ENCODE measurements around the gene GCGR. TPM values are rescaled to one million over a fixed set of nuclear protein-coding genes. Genes with fewer than 3 reads are reported as not detected.

Gene GCGR
- total RNA-seq, 2 experiments from 2014 or later = not detected

GRCh38 chr17:81829858-81830257, 25.9 kb downstream of the GCGR start:
- H2AFZ ChIP-seq (ENCODE audit: low read length) = no peak overlapping the region
- TF ChIP-seq CTCF (conservative IDR thresholded peaks at IDR 0.05; ENCODE audit: low read length) (no peak), EZH2phosphoT487 (IDR thresholded peaks at IDR 0.05; ENCODE audit: borderline replicate concordance, low read depth, low read length) (no peak)
- intact Hi-C loops (cut with micrococcal nuclease; ENCODE audit: unreplicated experiment) = loop anchor here (5.0 kb wide), 1 partner anchor 62 kb away; the partner anchor contains the start of genes ALYREF and ANAPC11
- H3K4me3 ChIP-seq (ENCODE audit: low read depth, low read length, poor library complexity, severe bottlenecking) = no peak overlapping the region
- H3K4me1 ChIP-seq (ENCODE audit: insufficient read depth, low read length, poor library complexity, severe bottlenecking) = peaks cover 25% of the 10 kb centered on the region
- peaks cover 27% of the 10 kb centered on the region; the same call in 1 of the 2 replicates for H3K79me2 ChIP-seq (ENCODE audit: insufficient read depth, low read depth, low read length)
- H3K4me2 ChIP-seq (ENCODE audit: low read length) = no peak overlapping the region
- no peaks in the 10 kb centered on the region for H4K20me1 ChIP-seq (ENCODE audit: insufficient read depth, low read length)
- no peaks in the 10 kb centered on the region for H3K9me3 ChIP-seq (ENCODE audit: low read length)
- H3K36me3 ChIP-seq (ENCODE audit: insufficient read depth, low read length) = no peaks in the 10 kb centered on the region
- no peak for DNase-seq (ENCODE audit: low spot score)
- H3K27ac ChIP-seq (ENCODE audit: low read depth, low read length, poor library complexity, severe bottlenecking) = no peak overlapping the region
- no TSS peak for BruUV-seq (replicated peaks)
- CTCF ChIA-PET (ENCODE audit: unreplicated experiment) = interaction anchor here (0.6 kb wide), 1 partner anchor 14 kb away, joined by 3 read pairs; no protein-coding TSS in a partner anchor
- POLR2A ChIA-PET = no interaction called here
- no peaks in the 10 kb centered on the region for H3K9me2 ChIP-seq (ENCODE audit: insufficient read depth, low read length)

- intact Hi-C loops (cut with micrococcal nuclease; ENCODE audit: unreplicated experiment) = loop anchor here (5.0 kb wide), 1 partner anchor 61 kb away; the partner anchor contains the start of genes ALYREF and ANAPC11
- peak; percentile 22 for DNase-seq (ENCODE audit: low spot score)
- H3K36me3 ChIP-seq (ENCODE audit: insufficient read depth, low read length) = no peaks in the 10 kb centered on the region
- BruUV-seq (replicated peaks) = no TSS peak
- ChIA-PET CTCF (ENCODE audit: unreplicated experiment) (no interaction called here), POLR2A (no interaction called here)
- H2AFZ ChIP-seq (ENCODE audit: low read length) = 0 out of 2 replicates have a peak overlapping the region, but pooled peaks have one; percentile 2
- H4K20me1 ChIP-seq (ENCODE audit: insufficient read depth, low read length) = no peaks in the 10 kb centered on the region
- peaks cover 25% of the 10 kb centered on the region for H3K4me1 ChIP-seq (ENCODE audit: insufficient read depth, low read length, poor library complexity, severe bottlenecking)
- H3K4me2 ChIP-seq (ENCODE audit: low read length) = peak overlapping the region; percentile 84
- TF ChIP-seq CTCF (conservative IDR thresholded peaks at IDR 0.05; ENCODE audit: low read length) (no peak), EZH2phosphoT487 (IDR thresholded peaks at IDR 0.05; ENCODE audit: borderline replicate concordance, low read depth, low read length) (no peak)
- H3K9me2 ChIP-seq (ENCODE audit: insufficient read depth, low read length) = no peaks in the 10 kb centered on the region
- H3K27ac ChIP-seq (ENCODE audit: low read depth, low read length, poor library complexity, severe bottlenecking) = peak overlapping the region; percentile 74
- H3K4me3 ChIP-seq (ENCODE audit: low read depth, low read length, poor library complexity, severe bottlenecking) = peak overlapping the region; percentile 88
- H3K79me2 ChIP-seq (ENCODE audit: insufficient read depth, low read depth, low read length) = peaks cover 27% of the 10 kb centered on the region; the same call in 1 of the 2 replicates
- no peaks in the 10 kb centered on the region for H3K9me3 ChIP-seq (ENCODE audit: low read length)
Observed at GRCh38 chr17:81831563-81831956, 27.6 kb downstream of the GCGR start.

- peak overlapping the region; percentile 88 for H3K4me3 ChIP-seq (ENCODE audit: low read depth, low read length, poor library complexity, severe bottlenecking)
- CTCF ChIA-PET (ENCODE audit: unreplicated experiment) = no interaction called here
- TF ChIP-seq EZH2phosphoT487 (IDR thresholded peaks at IDR 0.05; ENCODE audit: borderline replicate concordance, low read depth, low read length) = no peak
- peak; percentile 33; the same call in 1 of the 2 replicates for TF ChIP-seq CTCF (conservative IDR thresholded peaks at IDR 0.05; ENCODE audit: low read length)
- H3K79me2 ChIP-seq (ENCODE audit: insufficient read depth, low read depth, low read length) = peaks cover 27% of the 10 kb centered on the region; the same call in 1 of the 2 replicates
- DNase-seq (ENCODE audit: low spot score) = peak; percentile 77
- no peaks in the 10 kb centered on the region for H4K20me1 ChIP-seq (ENCODE audit: insufficient read depth, low read length)
- intact Hi-C loops (cut with micrococcal nuclease; ENCODE audit: unreplicated experiment) = loop anchor here (5.0 kb wide), 1 partner anchor 60 kb away; the partner anchor contains the start of genes ALYREF and ANAPC11
- POLR2A ChIA-PET = no interaction called here
- H3K36me3 ChIP-seq (ENCODE audit: insufficient read depth, low read length) = no peaks in the 10 kb centered on the region
- no peaks in the 10 kb centered on the region for H3K9me3 ChIP-seq (ENCODE audit: low read length)
- H3K4me1 ChIP-seq (ENCODE audit: insufficient read depth, low read length, poor library complexity, severe bottlenecking) = peaks cover 25% of the 10 kb centered on the region
- BruUV-seq (replicated peaks) = TSS peak; percentile 74
- H3K27ac ChIP-seq (ENCODE audit: low read depth, low read length, poor library complexity, severe bottlenecking) = peak overlapping the region; percentile 74
- no peaks in the 10 kb centered on the region for H3K9me2 ChIP-seq (ENCODE audit: insufficient read depth, low read length)
- peak overlapping the region; percentile 24; the same call in 1 of the 2 replicates for H2AFZ ChIP-seq (ENCODE audit: low read length)
- H3K4me2 ChIP-seq (ENCODE audit: low read length) = peak overlapping the region; percentile 84
Observed at GRCh38 chr17:81831957-81832607, 28.1 kb downstream of the GCGR start.

Measured in OCI-LY7 (cell line).